HUES48 (cell line): ENCODE results near the gene GLP2R.

ENCODE experiments used
- H3K27ac ChIP-seq: one replicate; pipeline ENCODE4 v1.7.0; 2013; ENCODE audit warnings: low read depth, low read length, inconsistent platforms
- H3K27me3 ChIP-seq: 2 replicates; pipeline ENCODE4 v1.6.1; 2013; ENCODE audit warnings: mild to moderate bottlenecking, low read length; ENCODE audit not compliant: control insufficient read depth, insufficient read depth
- H3K36me3 ChIP-seq: 2 replicates; pipeline ENCODE4 v1.6.1; 2013; ENCODE audit warnings: low read length; ENCODE audit not compliant: control insufficient read depth, insufficient read depth
- H3K4me1 ChIP-seq: 2 replicates; pipeline ENCODE4 v1.6.1; 2013; ENCODE audit warnings: mild to moderate bottlenecking, low read length; ENCODE audit not compliant: control insufficient read depth, insufficient read depth
- H3K4me3 ChIP-seq: 2 replicates; pipeline ENCODE4 v1.5.1; 2013; ENCODE audit warnings: mild to moderate bottlenecking, low read depth, low read length
- H3K9ac ChIP-seq: 2 replicates; pipeline ENCODE4 v1.6.1; 2013; ENCODE audit warnings: mild to moderate bottlenecking, low read depth, low read length, moderate library complexity
- H3K9me3 ChIP-seq: 2 replicates; pipeline ENCODE4 v1.6.1; 2013; ENCODE audit warnings: low read length; ENCODE audit not compliant: control insufficient read depth, insufficient read depth

The GLP2R gene

GRCh38 chr17:9830711-9831110 is 5.0 kb downstream of the GLP2R start:
- no peaks in the 10 kb centered on the region for H3K27me3 ChIP-seq
- no peak overlapping the region for H3K4me3 ChIP-seq
- H3K27ac ChIP-seq = no peak overlapping the region
- no peaks in the 10 kb centered on the region for H3K36me3 ChIP-seq
- no peaks in the 10 kb centered on the region for H3K9me3 ChIP-seq
- H3K9ac ChIP-seq = no peak overlapping the region
- H3K4me1 ChIP-seq = no peaks in the 10 kb centered on the region

DNA sequence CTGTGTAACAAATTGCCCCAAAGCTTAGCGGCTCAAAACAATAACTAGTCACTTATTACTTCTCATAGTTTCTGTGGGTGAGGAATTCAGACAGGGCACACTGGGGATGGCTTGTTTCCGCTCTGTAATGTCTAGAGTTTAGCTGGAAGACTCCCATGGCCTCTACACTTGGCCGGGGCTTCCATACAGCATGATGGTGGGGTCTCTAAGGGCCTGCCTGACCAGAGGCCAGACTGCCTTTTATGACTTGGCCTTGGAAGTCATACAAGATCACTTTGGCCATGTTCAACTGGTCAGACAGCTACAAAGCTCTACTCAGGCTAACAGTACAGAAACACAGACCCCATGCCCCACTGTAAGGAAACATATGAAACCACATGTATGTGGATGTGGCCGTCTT is 8.2 kb downstream of the GLP2R start:
- 0 out of 2 replicates have a peak, but pooled peaks cover 10% of the 10 kb centered on the region for H3K4me1 ChIP-seq
- H3K9me3 ChIP-seq = no peaks in the 10 kb centered on the region
- no peak overlapping the region for H3K9ac ChIP-seq
- no peak overlapping the region for H3K4me3 ChIP-seq
- H3K27me3 ChIP-seq = no peaks in the 10 kb centered on the region
- H3K27ac ChIP-seq = no peak overlapping the region
- H3K36me3 ChIP-seq = no peaks in the 10 kb centered on the region

DNA sequence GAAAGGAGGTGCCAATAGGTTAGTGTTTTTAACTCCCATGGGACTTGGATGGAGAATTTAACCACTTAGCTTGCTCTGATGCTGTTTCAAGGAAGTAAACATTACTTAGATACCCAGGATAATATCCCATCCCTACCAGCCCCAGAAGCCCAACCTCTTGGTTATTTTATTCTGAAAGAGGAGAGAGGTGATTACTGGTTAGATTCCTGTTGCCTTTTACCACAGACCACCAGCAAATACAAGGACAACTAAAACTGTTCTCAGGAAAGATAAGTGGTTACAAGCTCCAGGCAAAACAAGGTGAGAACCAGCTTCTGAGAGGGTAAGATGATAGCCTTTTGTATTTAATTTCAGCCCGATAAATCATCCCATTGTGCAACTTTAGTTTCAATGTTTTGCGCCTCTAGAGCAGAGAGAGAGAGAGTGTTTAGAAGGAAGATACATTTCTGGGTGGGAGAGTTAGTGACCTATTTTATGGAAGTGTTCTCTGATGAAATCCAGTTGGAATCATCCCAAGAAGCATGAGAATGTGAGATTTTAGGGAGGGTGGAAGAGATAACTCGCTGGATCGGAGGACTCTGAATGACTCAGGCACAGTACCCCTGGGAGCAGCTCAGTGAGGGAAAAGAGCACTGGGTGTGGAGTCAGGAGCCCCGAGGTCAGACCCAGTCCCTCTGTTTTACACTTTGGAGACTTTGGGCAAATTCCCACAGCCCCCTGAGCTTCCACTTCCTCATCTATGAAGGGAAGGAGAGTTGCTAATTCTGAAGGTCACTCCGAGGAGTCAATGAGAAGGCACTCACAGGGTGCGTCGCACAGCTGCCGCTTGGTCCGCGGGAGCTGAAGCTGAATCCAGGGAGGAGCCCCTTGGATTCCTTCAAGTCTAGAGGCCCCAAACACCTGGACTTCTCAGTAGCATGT is 12.1 kb downstream of the GLP2R start:
- no peaks in the 10 kb centered on the region for H3K36me3 ChIP-seq
- no peak overlapping the region for H3K9ac ChIP-seq
- no peak overlapping the region for H3K4me3 ChIP-seq
- 0 out of 2 replicates have a peak, but pooled peaks cover 10% of the 10 kb centered on the region for H3K4me1 ChIP-seq
- no peaks in the 10 kb centered on the region for H3K9me3 ChIP-seq
- H3K27ac ChIP-seq = no peak overlapping the region
- H3K27me3 ChIP-seq = no peaks in the 10 kb centered on the region

- no peaks in the 10 kb centered on the region for H3K9me3 ChIP-seq
- 0 out of 2 replicates have a peak, but pooled peaks cover 10% of the 10 kb centered on the region for H3K4me1 ChIP-seq
- H3K27ac ChIP-seq = no peak overlapping the region
- no peak overlapping the region for H3K4me3 ChIP-seq
- H3K27me3 ChIP-seq = no peaks in the 10 kb centered on the region
- H3K9ac ChIP-seq = no peak overlapping the region
- no peaks in the 10 kb centered on the region for H3K36me3 ChIP-seq
Observed at GRCh38 chr17:9839433-9839832, 13.7 kb downstream of the GLP2R start.

GRCh38 chr17:9842057-9842758 is 16.5 kb downstream of the GLP2R start:
- no peak overlapping the region for H3K27ac ChIP-seq
- no peaks in the 10 kb centered on the region for H3K36me3 ChIP-seq
- H3K4me1 ChIP-seq = 0 out of 2 replicates have a peak, but pooled peaks cover 10% of the 10 kb centered on the region
- no peak overlapping the region for H3K4me3 ChIP-seq
- H3K9me3 ChIP-seq = no peaks in the 10 kb centered on the region
- no peaks in the 10 kb centered on the region for H3K27me3 ChIP-seq
- no peak overlapping the region for H3K9ac ChIP-seq

DNA sequence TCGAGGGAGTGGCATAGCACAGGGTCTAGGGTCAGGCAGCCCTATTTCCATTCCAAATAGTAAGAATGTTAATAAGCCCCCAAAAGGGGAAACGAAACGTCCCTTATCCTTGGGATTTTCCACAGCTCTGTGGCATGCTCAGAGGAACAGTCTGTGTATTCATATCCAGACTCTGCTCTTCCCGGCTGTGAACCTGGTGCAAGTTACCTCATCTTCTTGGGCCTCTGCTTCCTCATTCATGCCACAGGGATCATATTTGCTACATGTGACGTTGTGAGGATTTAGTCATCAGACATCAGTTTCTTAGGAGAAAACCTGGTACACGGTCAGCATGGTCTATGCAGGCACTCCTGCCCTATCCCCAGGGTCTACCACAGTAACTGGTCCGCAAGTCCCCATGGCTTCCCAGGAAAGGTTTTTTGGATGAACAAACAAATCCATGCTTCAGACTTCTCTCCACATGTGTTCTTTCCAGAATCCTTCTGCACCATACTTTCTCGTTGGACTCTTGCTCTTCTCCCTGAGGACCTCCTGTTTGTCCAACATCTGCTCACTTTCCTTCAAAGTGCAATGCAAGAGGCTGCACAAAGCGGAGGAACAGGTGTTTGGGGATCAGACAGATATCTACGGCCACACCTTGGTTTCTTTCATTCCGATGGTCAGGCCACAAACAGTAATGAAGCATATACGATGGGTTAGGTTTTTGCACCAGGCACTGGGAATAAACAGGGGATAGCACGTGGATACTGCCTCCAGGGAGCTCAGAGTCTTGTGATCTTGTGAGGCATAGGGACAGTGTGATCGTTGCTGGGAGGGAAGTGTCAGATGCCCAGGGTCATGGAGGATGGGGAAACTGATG is 17.7 kb downstream of the GLP2R start:
- H3K4me1 ChIP-seq = 0 out of 2 replicates have a peak, but pooled peaks cover 6% of the 10 kb centered on the region
- H3K27me3 ChIP-seq = no peaks in the 10 kb centered on the region
- H3K9me3 ChIP-seq = no peaks in the 10 kb centered on the region
- H3K27ac ChIP-seq = no peak overlapping the region
- no peak overlapping the region for H3K4me3 ChIP-seq
- H3K9ac ChIP-seq = no peak overlapping the region
- no peaks in the 10 kb centered on the region for H3K36me3 ChIP-seq

GRCh38 chr17:9844153-9844552 is 18.4 kb downstream of the GLP2R start:
- H3K9me3 ChIP-seq = no peaks in the 10 kb centered on the region
- H3K4me1 ChIP-seq = no peaks in the 10 kb centered on the region
- no peak overlapping the region for H3K4me3 ChIP-seq
- H3K36me3 ChIP-seq = no peaks in the 10 kb centered on the region
- no peaks in the 10 kb centered on the region for H3K27me3 ChIP-seq
- H3K27ac ChIP-seq = no peak overlapping the region
- no peak overlapping the region for H3K9ac ChIP-seq

DNA sequence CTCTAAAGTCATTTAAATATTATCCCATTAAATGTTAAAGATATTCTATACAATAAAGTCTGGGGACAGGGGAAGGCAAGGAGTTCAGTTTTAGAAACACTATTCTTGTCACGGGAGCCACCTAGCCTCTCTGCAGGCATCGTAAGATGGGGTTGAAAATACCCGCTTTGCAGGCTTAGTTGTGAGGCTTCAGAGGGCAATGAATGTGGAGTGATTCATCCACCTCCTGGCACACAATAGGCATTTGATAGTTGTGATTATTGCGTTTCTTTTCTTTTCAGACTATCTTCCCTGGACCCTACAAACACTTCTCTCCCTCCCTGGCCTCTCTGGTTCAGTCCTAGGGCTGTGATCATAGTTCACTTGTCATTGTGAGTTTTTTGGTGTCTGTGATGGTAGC is 19.6 kb downstream of the GLP2R start:
- no peak overlapping the region for H3K27ac ChIP-seq
- H3K27me3 ChIP-seq = no peaks in the 10 kb centered on the region

GRCh38 chr17:9850151-9850550 is 24.4 kb downstream of the GLP2R start:
- no peaks in the 10 kb centered on the region for H3K36me3 ChIP-seq
- no peak overlapping the region for H3K27ac ChIP-seq
- H3K9me3 ChIP-seq = no peaks in the 10 kb centered on the region
- no peak overlapping the region for H3K4me3 ChIP-seq
- H3K9ac ChIP-seq = no peak overlapping the region
- H3K4me1 ChIP-seq = no peaks in the 10 kb centered on the region
- no peaks in the 10 kb centered on the region for H3K27me3 ChIP-seq

More for the DNA sequence above, 19.6 kb downstream of the GLP2R start:
- Histone ChIP-seq H3K36me3 (no peaks in the 10 kb centered on the region), H3K9me3 (no peaks in the 10 kb centered on the region), H3K4me1 (no peaks in the 10 kb centered on the region), H3K4me3 (no peak overlapping the region), H3K9ac (no peak overlapping the region)

GRCh38 chr17:9854255-9854654 is 28.5 kb downstream of the GLP2R start:
- Histone ChIP-seq H3K27ac (no peak overlapping the region), H3K9ac (no peak overlapping the region), H3K4me3 (no peak overlapping the region), H3K27me3 (no peaks in the 10 kb centered on the region), H3K36me3 (no peaks in the 10 kb centered on the region), H3K4me1 (no peaks in the 10 kb centered on the region), H3K9me3 (no peaks in the 10 kb centered on the region)
